HG03439 (cell line): ENCODE results near the gene RXFP3.
A peak's percentile ranks its signal among the peaks of the same experiment; 100 is the strongest.
"Not testable (repeated sequence)": the region's sequence is repeated elsewhere in the genome, so short reads cannot be mapped to it uniquely, and the experiment has no call there.

Experiments
- ATAC-seq: cut with Tn5 transposase; IDR thresholded peaks from one replicate; pipeline ENCODE4 v1.9.1; 2021; ENCODE audit warnings: mild to moderate bottlenecking, moderate library complexity; ENCODE audit not compliant: unreplicated experiment

RXFP3 gene

DNA sequence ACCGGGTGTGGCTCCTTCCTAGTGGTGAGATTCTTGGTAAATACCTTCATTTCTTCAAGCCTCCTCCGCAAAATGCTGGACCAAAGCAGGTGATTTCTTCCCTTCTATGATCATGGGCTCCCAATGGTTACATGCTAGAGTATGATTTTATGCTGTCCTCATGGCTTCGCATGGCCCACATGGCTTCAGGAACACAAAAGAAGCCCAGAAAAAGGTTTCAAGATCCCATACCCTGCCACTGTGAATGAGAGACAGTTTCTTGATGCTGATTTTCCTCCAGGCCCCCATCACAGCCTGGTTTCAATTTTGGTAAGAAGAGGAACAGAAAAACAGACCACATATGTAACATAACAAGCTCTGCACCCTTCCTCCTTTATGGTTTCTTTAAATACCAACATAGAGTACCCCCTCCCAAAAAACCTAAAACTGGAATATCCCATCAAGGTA lies 2.4 kb upstream of the RXFP3 start:
- ATAC-seq: peak; percentile 72

DNA sequence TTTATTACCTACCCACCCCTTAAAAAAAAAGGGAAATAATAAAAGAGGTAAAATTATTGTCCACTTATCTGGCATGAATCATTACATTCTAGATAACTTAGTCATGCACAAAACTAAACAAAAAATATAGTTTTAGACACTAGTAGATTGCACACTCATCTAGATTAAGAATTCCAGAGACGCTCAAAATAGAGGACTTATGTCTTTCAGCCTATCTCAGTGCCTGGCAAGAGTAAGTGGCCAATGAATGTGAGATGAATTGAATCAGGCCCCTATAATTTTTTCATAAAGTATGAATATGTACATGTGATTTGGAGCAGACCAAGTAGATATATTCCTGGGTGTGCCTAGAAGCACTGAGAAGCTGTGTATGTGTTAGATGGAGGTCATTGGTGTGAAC lies 2.0 kb upstream of the RXFP3 start:
- ATAC-seq: peak; percentile 21

DNA sequence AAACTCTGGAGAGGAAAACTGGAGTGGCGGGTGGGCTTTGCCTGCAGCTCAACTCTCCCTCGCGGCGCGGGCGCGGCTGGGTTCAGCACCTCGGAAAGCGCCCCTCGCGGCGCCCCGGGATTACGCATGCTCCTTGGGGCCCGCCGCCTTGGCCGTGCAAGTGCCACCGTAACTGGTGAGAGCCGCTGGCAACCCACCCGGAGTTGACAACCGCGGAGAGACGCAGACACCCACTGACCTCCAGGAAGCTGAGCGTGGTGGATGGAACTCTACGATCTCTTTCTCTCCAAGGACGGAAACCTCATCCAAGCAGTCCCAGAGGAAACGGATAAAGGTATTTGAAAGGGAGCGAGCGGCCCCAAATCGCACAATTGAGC lies 194 bp upstream of the RXFP3 start:
- ATAC-seq: no peak

DNA sequence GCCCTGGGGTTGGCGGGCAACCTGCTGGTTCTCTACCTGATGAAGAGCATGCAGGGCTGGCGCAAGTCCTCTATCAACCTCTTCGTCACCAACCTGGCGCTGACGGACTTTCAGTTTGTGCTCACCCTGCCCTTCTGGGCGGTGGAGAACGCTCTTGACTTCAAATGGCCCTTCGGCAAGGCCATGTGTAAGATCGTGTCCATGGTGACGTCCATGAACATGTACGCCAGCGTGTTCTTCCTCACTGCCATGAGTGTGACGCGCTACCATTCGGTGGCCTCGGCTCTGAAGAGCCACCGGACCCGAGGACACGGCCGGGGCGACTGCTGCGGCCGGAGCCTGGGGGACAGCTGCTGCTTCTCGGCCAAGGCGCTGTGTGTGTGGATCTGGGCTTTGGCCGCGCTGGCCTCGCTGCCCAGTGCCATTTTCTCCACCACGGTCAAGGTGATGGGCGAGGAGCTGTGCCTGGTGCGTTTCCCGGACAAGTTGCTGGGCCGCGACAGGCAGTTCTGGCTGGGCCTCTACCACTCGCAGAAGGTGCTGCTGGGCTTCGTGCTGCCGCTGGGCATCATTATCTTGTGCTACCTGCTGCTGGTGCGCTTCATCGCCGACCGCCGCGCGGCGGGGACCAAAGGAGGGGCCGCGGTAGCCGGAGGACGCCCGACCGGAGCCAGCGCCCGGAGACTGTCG lies 976 bp downstream of the RXFP3 start:
- no peak for ATAC-seq

DNA sequence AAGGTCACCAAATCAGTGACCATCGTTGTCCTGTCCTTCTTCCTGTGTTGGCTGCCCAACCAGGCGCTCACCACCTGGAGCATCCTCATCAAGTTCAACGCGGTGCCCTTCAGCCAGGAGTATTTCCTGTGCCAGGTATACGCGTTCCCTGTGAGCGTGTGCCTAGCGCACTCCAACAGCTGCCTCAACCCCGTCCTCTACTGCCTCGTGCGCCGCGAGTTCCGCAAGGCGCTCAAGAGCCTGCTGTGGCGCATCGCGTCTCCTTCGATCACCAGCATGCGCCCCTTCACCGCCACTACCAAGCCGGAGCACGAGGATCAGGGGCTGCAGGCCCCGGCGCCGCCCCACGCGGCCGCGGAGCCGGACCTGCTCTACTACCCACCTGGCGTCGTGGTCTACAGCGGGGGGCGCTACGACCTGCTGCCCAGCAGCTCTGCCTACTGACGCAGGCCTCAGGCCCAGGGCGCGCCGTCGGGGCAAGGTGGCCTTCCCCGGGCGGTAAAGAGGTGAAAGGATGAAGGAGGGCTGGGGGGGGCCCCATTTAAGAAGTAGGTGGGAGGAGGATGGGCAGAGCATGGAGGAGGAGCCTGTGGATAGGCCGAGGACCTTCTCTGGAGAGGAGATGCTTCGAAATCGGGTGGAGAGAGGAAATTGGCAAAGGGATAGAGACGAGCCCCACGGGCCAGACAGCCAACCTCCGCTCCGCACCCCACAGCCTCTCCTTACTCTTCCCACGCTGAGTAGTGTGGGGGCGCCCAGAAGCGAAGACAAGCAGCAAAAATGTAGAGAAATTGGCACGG lies 1.7 kb downstream of the RXFP3 start:
- ATAC-seq: no peak

DNA sequence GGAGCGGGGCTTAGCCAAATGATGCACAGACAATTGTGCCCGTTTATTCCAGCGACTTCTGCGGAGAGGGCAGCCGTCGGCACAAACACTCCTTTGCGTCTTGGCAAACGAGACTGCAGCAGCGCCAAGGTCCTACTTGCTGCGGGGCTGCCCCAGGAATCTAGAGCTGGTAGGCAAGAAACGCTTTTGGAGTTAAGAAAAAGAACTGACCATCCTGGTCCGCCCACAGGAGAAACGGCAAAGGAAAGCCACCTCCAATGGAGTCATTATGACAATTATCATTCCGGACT lies 2.3 kb downstream of the RXFP3 start:
- ATAC-seq: no peak

DNA sequence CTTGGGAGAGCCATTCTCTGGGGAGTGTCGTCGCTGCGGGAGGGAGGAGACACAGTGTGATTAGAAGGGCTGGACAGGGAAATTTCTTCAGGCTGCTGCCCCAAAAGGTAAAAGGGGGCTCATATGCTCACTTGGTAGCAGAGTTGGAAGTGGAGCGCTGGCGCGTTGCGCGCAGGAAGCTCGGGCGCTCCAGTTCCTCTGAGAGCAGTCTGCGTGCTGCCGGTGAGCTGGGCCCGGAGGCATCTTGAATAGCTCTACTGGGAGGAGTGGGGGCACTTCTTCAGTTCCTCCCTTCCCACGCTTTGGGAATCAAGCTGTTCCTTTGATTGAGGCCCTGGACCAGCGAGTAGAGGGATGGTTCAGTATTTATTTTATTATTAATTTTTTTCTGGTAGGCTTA lies 2.7 kb downstream of the RXFP3 start:
- ATAC-seq: no peak

DNA sequence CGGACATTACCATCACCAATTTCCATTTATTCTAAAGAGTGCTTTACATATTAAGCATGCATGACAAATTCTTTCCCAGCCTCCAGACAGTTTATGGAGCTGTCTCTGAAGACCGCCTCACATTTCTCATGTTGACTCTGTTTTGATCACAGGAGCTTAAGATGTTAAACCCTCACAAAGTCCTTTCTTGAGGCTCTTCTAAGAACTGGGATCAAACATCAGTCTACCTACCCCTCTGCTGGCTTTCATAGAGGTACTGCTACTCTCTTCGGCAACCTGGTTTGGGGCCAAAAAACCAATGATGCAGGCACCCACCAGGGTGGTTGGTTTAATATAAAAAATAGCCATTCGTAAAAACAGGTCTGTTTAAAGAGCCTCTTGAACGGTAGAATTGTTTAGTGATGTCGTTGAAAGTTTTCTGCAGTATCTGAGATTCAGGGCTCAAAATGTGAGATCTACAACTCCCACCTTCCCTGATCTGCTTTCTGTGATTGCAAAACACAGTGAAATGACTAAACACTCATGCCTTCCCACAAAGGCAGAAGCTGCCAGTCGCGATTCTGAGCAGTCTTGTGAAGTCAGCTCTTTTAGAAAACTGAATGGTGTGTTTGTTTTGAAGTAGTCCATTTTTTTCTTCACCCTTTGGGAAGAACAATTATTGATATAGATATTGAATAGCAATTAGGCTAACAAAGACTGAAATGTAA lies 3.5 kb downstream of the RXFP3 start:
- no peak for ATAC-seq

DNA sequence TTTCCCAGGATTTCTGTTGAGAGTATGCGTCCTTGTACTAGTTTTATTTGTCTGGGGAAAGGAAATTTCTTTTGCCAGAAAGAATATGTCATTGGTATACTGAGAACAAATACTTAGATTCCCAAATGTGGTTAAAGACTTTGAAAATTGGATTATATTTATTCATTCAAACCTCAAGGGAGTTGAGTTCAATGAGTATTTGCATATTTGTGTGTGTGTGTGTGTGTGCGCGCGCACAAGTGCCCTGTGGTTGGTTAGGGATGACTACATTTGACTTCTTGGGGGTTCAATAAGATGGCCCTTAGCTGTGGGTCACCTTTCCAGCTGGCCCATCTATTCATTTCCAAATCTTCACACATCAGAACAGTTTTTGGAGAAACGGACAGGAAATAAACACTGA lies 4.9 kb downstream of the RXFP3 start:
- no peak for ATAC-seq

DNA sequence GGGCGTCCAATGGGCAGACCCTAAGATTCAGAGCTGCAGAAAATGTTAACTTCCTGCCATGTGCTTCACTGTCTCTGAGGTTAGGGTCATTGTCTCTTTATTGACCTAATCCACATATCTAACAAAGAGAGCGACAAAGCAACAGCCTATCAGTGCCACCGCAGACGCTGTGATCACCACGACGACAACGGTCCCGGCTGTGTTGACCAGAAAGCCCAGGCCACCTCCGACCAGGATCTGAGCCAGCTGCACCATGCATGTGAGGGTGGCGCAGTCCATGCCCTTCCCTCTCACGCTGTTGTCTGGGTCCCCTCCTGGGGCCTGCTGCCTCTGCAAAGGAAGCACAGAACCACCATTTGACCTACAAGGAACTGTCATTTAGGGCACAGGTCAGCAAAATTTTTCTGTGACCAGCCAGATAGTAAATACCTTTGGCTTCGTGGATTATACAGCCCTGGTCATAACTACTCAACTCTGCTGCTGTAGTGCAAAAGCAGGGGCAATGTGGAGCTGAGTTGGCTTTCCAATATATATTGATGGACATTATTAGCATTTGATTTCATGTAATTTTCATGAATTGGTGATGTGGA lies 8.5 kb downstream of the RXFP3 start:
- ATAC-seq: no peak

DNA sequence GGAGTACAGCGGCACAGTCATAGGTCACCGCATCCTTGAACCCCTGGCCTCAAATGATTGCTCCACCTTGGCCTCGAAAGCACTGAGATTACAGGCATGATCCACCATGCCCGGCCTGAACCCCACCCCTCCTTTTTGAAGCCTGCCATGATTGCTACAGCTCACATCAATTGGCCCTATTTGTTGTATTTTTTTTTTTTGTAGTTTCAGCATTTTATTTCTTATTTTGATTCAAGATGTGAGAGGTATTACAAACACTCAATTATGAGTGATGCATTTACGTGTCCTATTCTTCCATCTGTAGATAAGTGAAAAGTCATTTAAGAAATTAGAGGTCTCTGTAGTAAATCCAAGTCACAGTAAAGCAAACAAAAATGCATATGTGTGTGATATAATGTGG lies 16.0 kb downstream of the RXFP3 start:
- not testable (repeated sequence) for ATAC-seq

DNA sequence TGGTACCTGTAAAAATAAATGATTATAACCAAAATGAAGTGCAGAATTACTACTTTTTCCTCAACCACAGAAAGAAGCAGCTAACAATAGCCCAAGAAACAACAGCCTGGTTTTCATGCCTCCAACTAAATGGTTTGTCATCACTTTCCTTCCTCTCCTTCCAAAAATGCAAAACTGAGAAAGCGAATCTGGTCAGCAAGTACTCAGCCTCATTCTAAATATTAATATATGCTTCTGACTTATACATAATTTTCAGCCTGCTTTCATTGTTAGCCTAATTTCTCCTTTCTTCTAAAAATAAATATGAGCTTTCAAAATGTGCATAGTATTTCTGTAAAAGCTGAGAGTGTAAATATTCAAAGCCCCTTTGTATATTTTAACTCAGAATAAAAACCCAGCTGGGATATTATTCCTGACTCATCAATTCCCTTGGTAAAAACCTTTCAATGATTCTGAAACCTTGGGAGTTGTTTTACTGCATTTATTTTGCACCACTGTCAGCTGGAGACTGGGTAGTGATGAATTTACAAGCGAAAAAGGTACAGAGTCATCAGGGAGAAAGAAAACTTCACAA lies 21.5 kb downstream of the RXFP3 start:
- no peak for ATAC-seq

DNA sequence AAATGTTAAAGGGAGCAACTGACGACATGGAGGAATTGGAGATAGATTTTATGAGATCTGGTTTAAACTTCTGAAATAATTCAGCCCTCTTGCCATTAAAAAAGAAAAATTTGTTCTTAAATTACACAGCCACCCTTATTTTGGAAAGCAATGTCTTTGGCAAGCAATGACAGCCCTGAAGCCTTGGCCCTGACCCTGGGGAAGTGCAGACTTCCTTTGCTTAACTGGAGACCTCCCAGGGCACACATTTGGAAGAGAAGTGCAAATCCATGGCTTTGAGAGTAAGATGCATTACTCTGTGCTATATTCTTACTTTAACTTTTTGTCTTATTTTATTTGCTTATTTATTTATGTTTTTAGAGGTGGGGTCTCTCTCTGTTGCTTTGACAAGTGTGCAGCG lies 22.0 kb downstream of the RXFP3 start:
- ATAC-seq: no peak

DNA sequence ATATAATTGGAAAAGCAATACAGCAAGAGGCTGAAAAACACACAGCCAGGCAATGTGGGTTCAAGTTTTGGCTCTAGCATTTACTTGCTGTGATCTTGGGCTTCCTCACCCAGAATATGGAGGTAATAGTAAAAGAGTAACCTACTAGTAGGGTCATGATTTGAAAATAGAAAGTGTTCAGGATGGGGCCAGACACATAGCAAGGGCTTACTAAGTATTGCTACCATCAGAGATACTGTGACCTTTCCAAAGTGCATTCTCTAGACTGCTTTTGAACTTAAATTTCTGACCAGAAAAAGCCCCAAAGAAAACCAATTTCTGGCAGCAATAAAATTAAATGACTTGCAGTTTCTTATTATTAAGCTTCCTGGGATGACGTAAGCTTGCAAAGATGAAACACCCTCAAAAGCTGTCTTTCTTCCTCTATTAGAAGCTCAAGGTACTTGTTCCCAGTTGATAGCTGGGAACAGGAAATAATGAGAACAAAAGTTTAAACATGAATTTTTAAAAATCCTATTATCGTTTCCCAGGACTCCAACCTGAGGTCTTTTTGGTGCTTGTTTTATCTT lies 28.0 kb downstream of the RXFP3 start:
- ATAC-seq: no peak

DNA sequence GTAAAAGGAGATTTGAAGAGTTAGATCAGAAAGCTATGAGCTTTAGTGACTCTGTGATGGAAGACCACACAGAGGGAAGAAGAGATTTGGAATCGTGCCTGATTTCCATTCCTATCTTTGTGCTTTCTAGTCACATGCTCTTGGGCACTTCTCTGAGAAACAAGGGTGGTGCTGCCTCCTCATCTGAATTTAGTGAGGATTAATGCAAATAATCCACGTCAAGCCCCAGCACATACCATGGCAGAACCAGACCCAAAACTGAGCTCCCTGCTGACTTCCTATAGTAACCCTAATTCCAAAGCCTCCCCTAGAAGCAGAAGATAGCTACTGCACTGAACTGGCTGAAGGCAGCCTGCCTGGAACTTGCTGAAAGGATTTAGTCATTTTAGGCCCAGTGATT lies 30.6 kb downstream of the RXFP3 start:
- ATAC-seq: no peak

DNA sequence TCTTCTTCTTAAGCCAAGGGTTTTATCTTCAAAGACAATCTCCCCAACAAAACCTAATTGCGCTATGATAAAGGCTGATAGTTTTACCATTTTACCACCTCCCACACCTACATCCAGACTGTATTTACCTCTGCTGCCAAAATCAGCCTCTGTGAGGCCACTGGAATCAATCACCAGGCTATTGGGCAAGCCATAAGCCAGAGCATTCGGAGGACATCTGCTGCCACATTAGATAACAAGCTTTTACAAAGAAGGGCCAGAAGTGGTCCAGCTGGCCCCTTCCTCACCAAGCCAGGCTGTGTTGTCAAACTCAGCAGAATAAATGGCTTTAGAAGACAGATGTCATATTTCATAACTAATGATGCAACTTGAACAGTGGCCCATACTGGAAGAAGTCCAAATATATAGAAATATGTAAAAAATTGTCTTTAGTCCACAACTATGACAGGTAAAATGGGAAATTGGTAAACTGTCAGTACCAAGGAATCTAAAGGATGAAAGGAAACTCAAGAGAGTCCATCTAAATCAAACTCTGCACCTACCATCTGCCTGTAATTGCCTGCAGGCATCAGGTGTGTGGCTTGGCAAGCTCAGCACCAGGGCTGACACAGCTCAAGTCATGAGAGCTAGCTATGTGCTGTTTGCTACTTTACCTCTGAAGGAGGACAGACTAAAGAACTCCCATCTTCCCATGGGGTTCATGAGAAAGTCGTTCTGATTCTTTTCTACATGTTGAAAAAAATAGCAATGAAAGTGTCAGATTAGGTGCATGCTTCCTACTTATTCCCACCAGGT lies 32.2 kb downstream of the RXFP3 start:
- no peak for ATAC-seq

DNA sequence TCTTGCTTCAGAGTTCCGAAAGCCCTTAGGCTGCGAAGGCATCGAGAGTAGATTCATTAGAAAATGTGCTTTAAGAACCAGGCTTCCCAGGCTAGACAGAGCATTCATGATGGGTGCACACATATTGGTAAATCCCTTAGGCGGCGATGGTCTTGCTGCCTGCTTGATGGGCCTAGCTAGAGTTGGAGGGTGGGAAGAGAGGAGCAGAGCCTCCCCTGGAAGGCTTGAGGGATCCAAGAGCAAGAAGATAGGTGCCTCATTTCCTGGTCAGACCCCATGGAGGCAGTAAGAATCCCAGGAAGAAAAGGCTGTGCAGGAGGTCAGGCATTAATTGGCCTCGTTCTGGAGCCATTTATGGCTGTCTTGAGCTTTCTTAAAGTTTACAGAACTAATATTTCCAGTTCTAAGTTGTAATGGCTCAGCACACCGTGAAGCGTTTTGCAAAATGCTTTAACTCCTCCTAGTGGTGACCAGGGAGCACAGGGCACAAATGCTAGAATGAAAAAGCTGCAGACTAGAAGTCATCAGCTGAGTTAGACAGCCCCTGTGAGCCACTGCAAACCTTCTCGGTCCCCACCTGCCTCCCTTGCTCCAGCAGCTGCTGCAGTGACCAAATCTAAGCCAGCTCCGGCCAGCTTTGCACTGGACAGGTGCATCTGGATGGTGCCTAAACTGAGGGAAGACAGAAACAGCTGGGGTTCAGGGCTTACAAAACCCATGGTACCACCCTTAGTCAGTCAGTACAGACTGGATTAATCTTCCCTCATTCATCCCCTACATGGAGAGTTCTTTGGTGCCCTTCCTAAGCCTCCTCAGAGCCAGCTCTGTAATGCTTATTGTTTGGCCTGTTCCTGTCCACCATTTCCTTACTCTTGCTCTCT lies 33.6 kb downstream of the RXFP3 start:
- ATAC-seq: no peak

DNA sequence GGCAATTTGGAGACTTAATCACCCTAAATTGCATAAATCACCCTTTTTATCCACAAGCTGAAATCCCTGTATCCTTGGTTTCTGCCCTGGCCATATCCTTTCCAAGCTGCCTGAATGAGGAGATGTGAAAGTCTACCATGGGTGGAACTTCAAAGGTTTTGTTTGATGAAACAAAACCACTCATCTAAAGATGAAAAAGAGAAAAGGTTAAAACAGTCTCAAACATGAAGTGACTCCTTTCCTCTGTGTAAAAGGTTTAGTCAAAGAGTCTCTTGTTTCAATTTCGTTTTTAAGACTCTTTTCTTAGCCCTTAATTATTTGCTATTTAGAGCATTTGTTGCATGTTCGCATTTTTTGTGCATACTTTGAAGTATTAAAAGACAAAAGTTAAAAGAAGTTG lies 37.1 kb downstream of the RXFP3 start:
- no peak for ATAC-seq

DNA sequence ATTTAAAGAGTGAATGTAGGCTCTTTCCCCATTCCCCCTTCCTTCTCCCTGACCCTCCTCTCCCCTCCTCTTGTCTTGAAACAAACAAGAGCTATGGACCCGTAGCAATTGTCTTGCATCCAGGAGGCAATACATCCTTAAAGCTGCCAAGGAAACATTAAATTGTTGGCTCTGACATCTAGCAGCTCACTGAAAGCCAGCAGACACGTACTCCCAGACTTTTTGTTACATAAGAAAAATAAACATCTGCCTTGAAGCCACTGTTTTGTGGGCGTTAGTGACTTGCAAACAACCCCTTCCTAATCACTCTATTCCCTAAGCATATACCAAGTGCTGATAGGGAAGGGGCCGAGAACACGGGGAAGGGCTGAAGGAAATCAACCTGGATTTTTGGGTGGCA lies 39.7 kb downstream of the RXFP3 start:
- ATAC-seq: no peak
